Amygdala (tissue), 56 donors: ENCODE measurements around the gene PALS2.

Experiments used
- DNase-seq, 56 donors: peaks; one replicate each; lab custom pipeline; 2025; lab: John Stamatoyannopoulos, UW

The PALS2 gene

GRCh38 chr7:24572997-24573553 is at the start of gene PALS2:
PALS2 (plus strand) TSS chr7:24573452; CDS start chr7:24623668, 50,216 bp downstream.
- DNase-seq = peak in 48 of 56 donors; percentile 15 to 76 (median 52)

- no peak for DNase-seq
Observed at GRCh38 chr7:24531255-24531654, 42.0 kb upstream of the PALS2 start.

DNA sequence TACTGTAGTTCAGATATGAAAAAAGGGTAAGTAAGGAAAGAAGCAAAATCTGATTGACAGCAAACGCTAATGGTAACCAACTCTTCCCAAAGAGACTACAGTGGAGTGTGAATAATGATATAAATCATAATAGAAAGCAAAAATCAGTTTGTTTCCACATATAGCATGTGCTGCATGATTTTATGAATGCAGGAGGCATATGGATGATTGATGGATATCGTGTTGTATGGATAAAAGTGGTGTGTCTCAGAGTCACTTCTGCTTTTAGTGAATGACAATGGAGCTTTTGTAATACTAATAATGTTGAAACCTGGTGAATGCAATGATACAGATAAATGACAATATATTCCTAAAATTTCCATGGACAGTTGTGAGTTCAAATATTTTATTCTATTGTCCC is 36.6 kb upstream of the PALS2 start:
- no peak for DNase-seq

GRCh38 chr7:24540956-24541355 is 32.3 kb upstream of the PALS2 start:
- DNase-seq = no peak

DNA sequence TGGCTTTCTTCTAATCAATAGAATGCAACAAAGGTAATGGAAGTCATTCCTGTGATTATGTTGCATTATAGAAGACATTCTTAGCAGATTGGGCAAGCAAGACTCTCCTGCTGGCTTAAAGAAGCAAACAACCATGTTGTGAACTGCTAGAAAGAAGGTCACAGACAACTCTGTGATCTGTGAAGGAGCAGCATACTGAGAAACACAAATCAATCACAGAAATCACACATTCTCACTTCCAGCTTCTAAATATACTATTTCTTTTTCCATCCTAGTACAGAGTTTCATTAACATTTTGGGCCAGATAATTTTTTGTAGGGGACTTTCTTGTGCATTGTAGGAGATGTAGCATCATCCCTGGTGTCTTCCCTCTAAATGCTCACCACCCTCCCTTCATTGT is 28.0 kb upstream of the PALS2 start:
- no peak for DNase-seq

DNA sequence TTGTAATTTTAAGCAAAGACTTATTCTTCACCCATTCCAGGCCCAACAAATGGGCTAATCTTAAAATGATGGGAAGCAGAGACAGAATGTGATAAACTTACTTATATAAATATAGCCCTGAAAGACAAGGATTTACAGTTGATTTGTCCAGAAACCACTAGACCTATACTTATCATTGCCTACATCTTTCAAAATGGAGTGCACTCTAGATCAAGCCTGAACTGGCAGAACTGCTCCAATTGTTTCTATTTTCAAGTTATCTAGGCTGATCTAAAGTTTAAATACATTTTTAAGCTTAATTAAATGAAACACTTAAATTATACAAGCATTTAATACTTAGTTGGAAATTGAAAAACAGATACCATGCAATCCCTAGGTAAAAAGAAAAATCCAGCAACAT is 24.9 kb upstream of the PALS2 start:
- no peak for DNase-seq

DNA sequence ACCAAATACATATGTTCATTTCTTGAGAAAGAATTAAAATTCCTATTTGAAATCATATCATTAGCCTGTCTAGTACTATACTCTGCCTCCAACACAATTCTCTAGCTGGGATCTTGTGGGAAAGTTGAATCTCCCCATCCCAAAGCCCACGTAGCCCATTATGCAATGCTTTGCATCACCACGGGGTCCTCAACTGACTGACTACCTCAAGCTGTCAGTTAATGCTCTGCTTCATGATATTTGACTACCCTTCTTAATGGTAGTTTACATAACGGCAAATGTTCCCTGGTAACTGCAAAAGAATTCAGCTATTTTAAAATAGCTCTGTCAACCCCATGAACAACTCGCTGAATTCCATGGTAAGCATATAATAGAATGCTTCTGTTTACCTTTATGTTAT is 23.3 kb upstream of the PALS2 start:
- DNase-seq = no peak

- DNase-seq = no peak
Observed at GRCh38 chr7:24555184-24555583, 18.1 kb upstream of the PALS2 start.

- DNase-seq = no peak
Observed at GRCh38 chr7:24555719-24556118, 17.5 kb upstream of the PALS2 start.

DNA sequence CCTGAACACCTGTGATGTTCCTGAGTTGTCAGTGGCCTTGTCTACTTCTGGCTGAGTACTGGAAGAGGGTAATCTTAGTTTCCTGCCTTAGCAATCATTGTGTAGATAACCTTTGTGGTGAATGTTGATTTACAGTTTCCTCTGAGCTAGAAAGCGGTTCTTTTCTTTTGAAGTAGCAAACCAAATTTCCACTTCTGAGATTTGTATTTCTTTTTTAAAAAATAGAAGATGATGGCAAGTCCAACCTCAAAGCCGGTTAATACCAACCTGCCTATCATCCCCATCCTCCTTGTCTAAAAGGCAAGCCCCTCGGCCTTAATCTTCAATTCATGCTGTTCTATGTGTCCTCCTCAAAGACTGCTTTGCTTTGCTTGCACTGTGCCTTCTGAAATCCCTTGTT is 12.5 kb upstream of the PALS2 start:
- DNase-seq = no peak

DNA sequence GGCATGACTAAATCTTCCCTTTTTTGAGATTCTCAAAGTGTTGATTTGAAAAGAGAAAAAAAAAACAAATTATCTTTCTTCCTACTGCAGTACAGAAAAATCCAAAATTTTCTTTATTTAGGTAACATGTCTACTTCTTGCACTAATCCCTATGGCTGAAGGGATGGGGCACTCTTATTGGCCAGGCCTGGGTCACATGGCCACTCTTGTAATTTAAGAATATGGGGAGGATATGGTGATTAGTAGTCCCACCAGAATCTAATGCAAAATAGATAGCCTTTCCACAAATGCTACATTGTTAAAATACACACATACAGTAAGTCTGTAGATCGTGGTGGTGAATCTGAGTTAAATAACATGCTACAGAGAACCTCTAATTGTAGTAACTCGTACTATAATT is 7.0 kb upstream of the PALS2 start:
- DNase-seq = no peak

- DNase-seq = no peak
Observed at GRCh38 chr7:24570983-24571382, 2.3 kb upstream of the PALS2 start.

GRCh38 chr7:24572016-24572392 is 1.2 kb upstream of the PALS2 start:
- no peak for DNase-seq

DNA sequence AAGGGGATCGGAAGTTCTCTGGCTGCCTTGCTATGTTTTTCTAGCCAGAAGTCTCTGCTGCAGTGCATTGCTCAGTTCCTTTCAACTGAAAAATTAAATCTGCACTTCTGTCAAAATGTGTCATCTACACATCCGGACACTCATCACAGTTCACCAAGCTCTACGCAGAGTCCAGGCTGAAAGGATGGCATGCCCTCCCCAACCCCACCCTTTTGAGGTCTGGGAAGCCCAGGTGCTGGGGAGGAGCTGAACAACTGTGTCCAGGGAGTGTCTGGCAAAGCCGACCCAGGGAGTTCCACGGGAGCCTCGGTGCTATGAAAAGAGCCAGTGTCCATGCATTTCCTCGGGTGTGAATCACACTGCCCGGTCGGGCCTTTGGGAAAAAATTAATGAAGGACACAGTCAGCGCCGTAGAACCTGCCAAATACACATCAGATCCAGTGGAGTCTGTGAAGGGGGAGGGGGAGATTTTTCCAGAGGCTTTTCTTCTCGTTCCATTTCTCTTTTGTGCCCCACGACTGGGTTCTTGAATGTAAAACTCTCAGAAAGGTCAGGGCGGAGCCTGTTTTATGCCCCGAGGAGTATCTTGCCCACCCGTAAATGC is 757 bp upstream of the PALS2 start:
- peak in 32 of 56 donors; percentile 3 to 66 (median 32) for DNase-seq

- DNase-seq = peak in 35 of 56 donors; percentile 1 to 65 (median 21)
Observed at GRCh38 chr7:24573554-24574338, 494 bp downstream of the PALS2 start.

DNA sequence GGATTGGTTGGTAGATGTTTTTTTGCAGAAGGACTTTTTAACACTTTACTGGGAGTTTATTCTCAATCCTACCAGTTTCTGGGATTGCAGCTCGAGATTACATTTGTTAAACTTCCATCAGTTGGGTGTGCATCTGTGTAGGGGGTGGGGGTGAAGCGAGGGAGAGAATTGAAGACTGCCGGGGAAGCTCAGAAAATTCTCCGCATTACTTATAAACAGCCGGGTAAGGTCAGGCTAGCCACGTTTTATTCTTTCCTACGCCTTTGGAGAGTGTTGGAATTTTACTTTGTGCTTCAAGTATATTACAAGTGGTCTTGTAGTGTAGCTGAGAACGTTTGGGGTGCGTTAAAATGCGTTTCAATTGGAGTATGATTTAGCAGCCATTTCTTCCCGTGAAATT is 1.1 kb downstream of the PALS2 start:
- no peak for DNase-seq

DNA sequence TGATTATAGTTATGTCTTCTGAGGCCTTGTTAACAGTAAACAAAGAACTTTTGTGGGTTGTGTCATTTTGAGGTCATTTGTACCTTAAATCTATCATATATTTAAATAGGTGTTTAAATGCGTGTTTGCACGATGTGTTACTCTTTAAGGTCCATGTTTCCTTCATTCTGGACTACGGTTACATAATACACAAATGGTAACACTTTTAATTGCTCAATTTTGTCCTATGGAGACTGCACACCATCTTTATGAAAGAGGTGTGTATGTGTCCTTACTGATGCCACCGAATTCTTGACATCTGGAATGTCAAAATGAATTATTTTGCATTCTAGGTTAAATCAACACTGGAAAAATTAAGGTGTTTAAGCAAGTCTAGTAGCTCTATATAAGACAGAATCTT is 1.7 kb downstream of the PALS2 start:
- DNase-seq = no peak

GRCh38 chr7:24576171-24577025 is 3.1 kb downstream of the PALS2 start:
- DNase-seq = peak in 13 of 56 donors; percentile 1 to 20 (median 9)

DNA sequence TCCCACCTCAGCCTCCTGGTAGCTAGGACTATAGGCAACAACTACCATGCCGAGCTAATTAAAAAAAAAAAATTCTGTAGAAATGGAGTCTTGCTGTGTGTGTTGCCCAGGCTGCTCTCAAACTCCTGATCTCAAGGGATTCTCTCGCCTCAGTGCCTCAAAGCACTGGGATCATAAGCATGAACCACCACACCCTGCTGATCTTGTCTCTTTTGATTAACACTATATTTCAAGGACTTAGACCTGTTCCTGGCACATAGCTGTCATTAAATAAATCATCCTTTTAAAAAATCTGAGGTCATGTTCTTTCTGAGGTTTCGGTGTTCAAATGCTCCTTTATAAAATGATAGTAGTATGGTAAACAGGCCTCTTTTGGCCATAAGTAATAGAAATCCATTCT is 4.8 kb downstream of the PALS2 start:
- DNase-seq = no peak

GRCh38 chr7:24580283-24580946 is 7.2 kb downstream of the PALS2 start:
- DNase-seq = no peak
